Upper lobe of left lung (tissue), 6 donors: ENCODE data around the gene KIAA1210. TPM values are rescaled to one million over a fixed set of nuclear protein-coding genes. Genes with fewer than 3 reads are reported as not detected.
A peak's percentile ranks its signal among the peaks of the same experiment; 100 is the strongest.

Experiments used
- ATAC-seq, 2 donors: fragments of 200-7000 bp; cut with Tn5 transposase; one replicate each; pipeline ENCODE4 v1.9.1; 2022; ENCODE audit warnings: mild to moderate bottlenecking in 2 of 2, moderate library complexity in 2 of 2; ENCODE audit not compliant: low FRiP score in 2 of 2
- DNase-seq, 2 donors: peaks; one replicate each; pipeline ENCODE4 v3.0.0-alpha.2; 2019 to 2020
- H3K27ac ChIP-seq, 4 donors: fragments of 200-600 bp; sonication (generic); one replicate each; pipeline ENCODE4 v1.5.1; 2016 to 2019
- H3K27me3 ChIP-seq, 4 donors: fragments of 200-600 bp; sonication (generic); one replicate each; pipeline ENCODE4 v1.5.1; 2017 to 2019
- H3K36me3 ChIP-seq, 4 donors: fragments of 200-600 bp; sonication (generic); one replicate each; pipeline ENCODE4 v1.5.1; 2016 to 2019
- H3K4me1 ChIP-seq, 4 donors: fragments of 200-600 bp; sonication (generic); one replicate each; pipeline ENCODE4 v1.5.1; 2018 to 2019
- H3K4me3 ChIP-seq, 4 donors: fragments of 200-600 bp; sonication (generic); one replicate each; pipeline ENCODE4 v1.5.1; 2017 to 2019; ENCODE audit warnings: mild to moderate bottlenecking in 2 of 4, moderate library complexity in 1 of 4
- H3K9me3 ChIP-seq, 4 donors: fragments of 200-600 bp; sonication (generic); one replicate each; pipeline ENCODE4 v1.5.1; 2018 to 2019
- EP300 ChIP-seq, 4 donors: sonication (generic); formaldehyde crosslinking; IDR thresholded peaks; one replicate each; pipeline ENCODE4 v1.5.1; 2017; ENCODE audit warnings: antibody characterized with exemption in 4 of 4, control low read depth in 2 of 4
- POLR2A ChIP-seq, 4 donors: fragments of 450-650 bp; IDR thresholded peaks; one replicate each; pipeline ENCODE4 v1.5.1; 2016 to 2017; ENCODE audit warnings: antibody characterized with exemption in 4 of 4, mild to moderate bottlenecking in 2 of 4
- POLR2AphosphoS5 ChIP-seq, 2 donors: sonication (generic); formaldehyde crosslinking; IDR thresholded peaks; one replicate each; pipeline ENCODE4 v1.5.1; 2017; ENCODE audit warnings: antibody characterized with exemption in 2 of 2
- WGBS, 2 donors: methylation state at CpG; one replicate each; pipeline ENCODE4 v1.1.5; 2017 to 2018; 5-methylcytosine and 5-hydroxymethylcytosine counted together
- total RNA-seq, 6 donors: library from RNA; depleted of rRNA in 4 of 6; stranded (reverse); fragments of >200 nt in 4 of 6; gene quantifications; one replicate each; pipeline versions ENCODE4 v1.1.0 to v1.2.1, GENCODE V29; 2016 to 2021
- TF ChIP-seq, protein P1 (sequence below), 6 experiments: fragments of 450-650 bp in 4 of 6; fragments of 200-600 bp in 2 of 6; sonication (generic) in 2 of 6; IDR thresholded peaks; one replicate each; pipeline ENCODE4 v1.5.1; 2016 to 2019; ENCODE audit warnings: antibody characterized with exemption in 6 of 6
- donor health status: DM: no; HTN: no; CAD: no; lungs with moderate emphysema.
- donor health status: DM: no; HTN: yes; CAD: no; lungs with severe emphysema.

KIAA1210 gene
- total RNA-seq, 6 donors from 2014 or later: not detected

DNA sequence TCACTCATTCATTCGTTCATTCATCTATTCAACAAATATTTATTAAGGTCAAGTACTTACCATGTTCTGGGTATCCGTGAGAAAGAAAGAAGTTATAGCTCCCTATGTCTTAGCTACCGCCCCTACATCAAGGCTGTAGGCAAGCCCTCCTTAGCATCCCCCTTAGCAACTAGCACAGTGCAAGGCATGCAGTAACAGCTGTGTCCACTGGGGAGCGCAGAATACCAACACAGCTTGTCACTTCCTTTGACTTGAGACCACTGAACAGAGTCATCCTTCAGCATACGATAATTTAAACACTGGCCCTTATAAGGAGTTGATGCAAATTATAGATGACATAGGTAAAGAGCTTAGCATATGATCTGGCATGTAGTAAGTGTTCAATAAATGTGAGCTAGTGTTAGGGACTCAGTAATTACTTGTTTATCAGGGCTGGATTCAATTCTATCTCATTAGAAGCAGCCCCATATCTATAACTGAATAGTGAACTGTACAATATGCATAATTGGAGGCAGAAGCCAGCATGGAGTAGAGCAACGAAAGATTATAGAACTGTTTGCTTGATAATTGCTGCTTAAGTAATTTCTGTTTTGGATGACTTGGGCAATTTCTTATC is 8.7 kb downstream of the KIAA1210 start:
- no peak overlapping the region for H3K4me3 ChIP-seq
- ATAC-seq (peak; percentile 47 to 65), DNase-seq (peak in 1 of 2 donors; percentile 22)
- no peaks in the 10 kb centered on the region for H3K9me3 ChIP-seq
- TF ChIP-seq POLR2AphosphoS5 (IDR thresholded peaks at IDR 0.05): no peak
- TF ChIP-seq, protein P1, sequence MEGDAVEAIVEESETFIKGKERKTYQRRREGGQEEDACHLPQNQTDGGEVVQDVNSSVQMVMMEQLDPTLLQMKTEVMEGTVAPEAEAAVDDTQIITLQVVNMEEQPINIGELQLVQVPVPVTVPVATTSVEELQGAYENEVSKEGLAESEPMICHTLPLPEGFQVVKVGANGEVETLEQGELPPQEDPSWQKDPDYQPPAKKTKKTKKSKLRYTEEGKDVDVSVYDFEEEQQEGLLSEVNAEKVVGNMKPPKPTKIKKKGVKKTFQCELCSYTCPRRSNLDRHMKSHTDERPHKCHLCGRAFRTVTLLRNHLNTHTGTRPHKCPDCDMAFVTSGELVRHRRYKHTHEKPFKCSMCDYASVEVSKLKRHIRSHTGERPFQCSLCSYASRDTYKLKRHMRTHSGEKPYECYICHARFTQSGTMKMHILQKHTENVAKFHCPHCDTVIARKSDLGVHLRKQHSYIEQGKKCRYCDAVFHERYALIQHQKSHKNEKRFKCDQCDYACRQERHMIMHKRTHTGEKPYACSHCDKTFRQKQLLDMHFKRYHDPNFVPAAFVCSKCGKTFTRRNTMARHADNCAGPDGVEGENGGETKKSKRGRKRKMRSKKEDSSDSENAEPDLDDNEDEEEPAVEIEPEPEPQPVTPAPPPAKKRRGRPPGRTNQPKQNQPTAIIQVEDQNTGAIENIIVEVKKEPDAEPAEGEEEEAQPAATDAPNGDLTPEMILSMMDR (IDR thresholded peaks at IDR 0.05): peak; percentile 53 to 76 (median 60)
- H3K36me3 ChIP-seq: no peaks in the 10 kb centered on the region
- WGBS, 2 donors: 13 to 15% methylated on average over 6 of the region's 6 CpGs
- H3K27ac ChIP-seq: no peak overlapping the region
- no peaks in the 10 kb centered on the region for H3K27me3 ChIP-seq
- no peaks in the 10 kb centered on the region for H3K4me1 ChIP-seq

DNA sequence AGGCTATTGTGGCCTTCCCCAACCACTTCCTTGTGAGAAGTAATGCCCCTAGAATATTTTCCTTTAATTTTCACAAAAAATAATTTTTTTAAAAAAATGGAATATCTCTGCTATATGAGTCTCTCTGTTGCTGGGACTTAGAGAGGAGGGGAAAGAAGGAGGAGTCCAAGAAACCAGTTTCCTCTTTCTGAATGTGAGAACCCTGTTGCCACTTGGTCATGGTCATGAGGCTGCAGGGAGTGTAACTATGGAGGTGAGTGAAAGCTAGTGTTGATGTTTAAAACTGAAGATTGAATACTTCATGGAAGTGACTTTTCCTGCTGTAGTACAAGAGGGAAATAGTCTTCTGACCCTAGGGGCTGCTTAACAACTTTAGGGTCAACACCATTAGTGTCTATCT is 20.4 kb downstream of the KIAA1210 start:
- no peaks in the 10 kb centered on the region for H3K36me3 ChIP-seq
- H3K9me3 ChIP-seq: no peaks in the 10 kb centered on the region
- no peak overlapping the region for H3K4me3 ChIP-seq
- H3K4me1 ChIP-seq: no peaks in the 10 kb centered on the region
- ATAC-seq (no peak), DNase-seq (no peak)
- TF ChIP-seq POLR2A (IDR thresholded peaks at IDR 0.05): no peak
- no peak for TF ChIP-seq EP300 (IDR thresholded peaks at IDR 0.05)
- no peak for TF ChIP-seq POLR2AphosphoS5 (IDR thresholded peaks at IDR 0.05)
- TF ChIP-seq, protein P1 (IDR thresholded peaks at IDR 0.05): no peak
- H3K27ac ChIP-seq: no peak overlapping the region
- no peaks in the 10 kb centered on the region for H3K27me3 ChIP-seq

DNA sequence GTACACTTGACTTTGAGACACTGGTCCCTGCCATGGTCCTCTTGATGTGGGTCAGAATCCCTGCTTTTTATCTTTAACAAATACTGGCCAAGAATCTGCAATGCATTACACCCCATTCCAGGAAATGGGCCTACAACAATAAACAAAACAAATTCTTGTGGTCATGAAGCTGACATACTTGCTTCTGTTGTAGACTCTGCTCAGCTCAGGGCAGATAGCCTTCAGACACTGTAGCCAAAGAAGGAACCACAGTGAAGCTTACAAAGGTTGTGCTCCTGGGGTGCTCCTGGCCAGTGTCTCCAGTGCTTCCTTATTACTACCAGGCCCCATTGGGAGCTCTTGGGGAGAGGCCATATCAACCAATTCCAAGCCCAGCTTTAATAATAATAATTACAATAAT is 21.8 kb downstream of the KIAA1210 start:
- Histone ChIP-seq H3K4me3 (no peak overlapping the region), H3K9me3 (no peaks in the 10 kb centered on the region), H3K36me3 (no peaks in the 10 kb centered on the region), H3K27ac (no peak overlapping the region), H3K27me3 (no peaks in the 10 kb centered on the region), H3K4me1 (no peaks in the 10 kb centered on the region)
- no peak for ATAC-seq
- DNase-seq: no peak
- TF ChIP-seq, protein P1 (IDR thresholded peaks at IDR 0.05): no peak
- TF ChIP-seq POLR2A (IDR thresholded peaks at IDR 0.05) (no peak), EP300 (IDR thresholded peaks at IDR 0.05) (no peak), POLR2AphosphoS5 (IDR thresholded peaks at IDR 0.05) (no peak)

DNA sequence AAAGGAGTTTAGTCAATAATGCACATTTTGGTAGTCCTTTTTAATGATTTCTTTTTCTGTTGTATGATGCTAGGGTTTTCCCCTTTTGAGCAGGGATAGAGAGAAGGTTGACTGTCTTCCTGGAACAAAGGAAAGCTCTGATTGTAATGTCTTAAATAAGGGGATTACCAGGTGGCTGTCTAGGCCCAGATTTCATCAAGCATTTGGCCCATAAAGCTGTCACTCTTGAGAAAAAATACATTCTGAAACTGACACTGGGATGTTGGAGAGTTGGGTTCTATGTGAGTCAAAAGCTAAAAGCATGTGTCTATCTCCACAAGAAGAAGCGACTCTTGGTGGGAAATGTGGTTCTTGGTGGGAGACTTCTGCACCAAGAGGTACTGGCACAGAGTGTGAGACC is 26.4 kb downstream of the KIAA1210 start:
- no peaks in the 10 kb centered on the region for H3K27me3 ChIP-seq
- ATAC-seq (no peak), DNase-seq (no peak)
- H3K4me3 ChIP-seq: no peak overlapping the region
- no peaks in the 10 kb centered on the region for H3K4me1 ChIP-seq
- H3K27ac ChIP-seq: no peak overlapping the region
- 55 to 100% methylated on average over 1 of the region's 1 CpG for WGBS, 2 donors
- H3K36me3 ChIP-seq: no peaks in the 10 kb centered on the region
- TF ChIP-seq POLR2A (IDR thresholded peaks at IDR 0.05) (no peak), POLR2AphosphoS5 (IDR thresholded peaks at IDR 0.05) (no peak), EP300 (IDR thresholded peaks at IDR 0.05) (no peak)
- TF ChIP-seq, protein P1 (IDR thresholded peaks at IDR 0.05): no peak
- H3K9me3 ChIP-seq: no peaks in the 10 kb centered on the region

- DNase-seq (no peak), ATAC-seq (no peak)
- Histone ChIP-seq H3K4me3 (no peak overlapping the region), H3K27me3 (no peaks in the 10 kb centered on the region), H3K27ac (no peak overlapping the region), H3K36me3 (no peaks in the 10 kb centered on the region), H3K9me3 (no peaks in the 10 kb centered on the region), H3K4me1 (no peaks in the 10 kb centered on the region)
- no peak for TF ChIP-seq EP300 (IDR thresholded peaks at IDR 0.05)
- no peak for TF ChIP-seq POLR2AphosphoS5 (IDR thresholded peaks at IDR 0.05)
Measured at GRCh38 chrX:119095936-119096335, 31.7 kb downstream of the KIAA1210 start.
